ENCODE data around the gene ERI2.
"Not testable (repeated sequence)": the region's sequence is repeated elsewhere in the genome, so short reads cannot be mapped to it uniquely, and the experiment has no call there.

Gene ERI2

GRCh38 chr16:20818929-20819585 lies 12.8 kb upstream of the ERI2 start:
- DNase-seq = no peak

DNA sequence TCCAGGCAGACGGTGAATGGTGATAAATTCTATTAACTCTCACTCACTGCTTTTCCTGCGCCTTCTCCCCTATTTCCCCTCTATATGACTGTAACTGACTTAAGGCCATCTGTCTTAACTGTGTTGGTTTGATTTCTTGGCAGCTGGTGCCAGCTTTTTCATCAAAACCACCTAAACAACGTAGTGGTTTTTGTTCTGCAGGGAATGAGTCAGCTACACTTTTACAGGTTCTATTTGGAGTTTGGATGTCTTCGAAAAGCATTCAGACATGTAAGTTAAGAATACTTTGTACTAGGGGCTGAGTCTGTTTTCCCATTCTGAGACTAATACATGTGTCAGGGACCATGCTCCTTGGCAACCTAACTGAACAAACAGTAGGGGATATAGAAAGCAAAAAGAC lies 8.5 kb upstream of the ERI2 start:
- DNase-seq = no peak

DNA sequence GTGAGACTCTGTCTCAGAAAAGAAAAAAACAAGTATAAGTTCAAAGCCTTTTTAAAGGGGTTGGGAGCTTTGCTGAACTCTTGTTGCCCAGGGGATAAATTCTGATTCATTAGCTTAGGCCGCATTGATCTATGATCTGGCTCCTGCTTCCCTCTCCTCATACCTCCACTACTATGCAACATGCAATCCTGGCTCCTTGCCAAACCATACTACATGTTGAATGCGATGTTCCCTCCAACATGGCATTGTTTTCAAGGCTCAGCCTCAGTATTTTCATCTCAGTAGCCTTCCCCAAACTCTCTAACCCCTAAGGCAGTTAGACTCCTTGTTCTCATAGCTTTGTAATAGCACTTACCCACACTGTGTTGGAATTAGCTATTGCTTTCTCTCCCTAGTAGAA lies 6.2 kb upstream of the ERI2 start:
- no peak for DNase-seq

- no peak for DNase-seq
Measured at GRCh38 chr16:20811889-20812439, 5.7 kb upstream of the ERI2 start.

DNA sequence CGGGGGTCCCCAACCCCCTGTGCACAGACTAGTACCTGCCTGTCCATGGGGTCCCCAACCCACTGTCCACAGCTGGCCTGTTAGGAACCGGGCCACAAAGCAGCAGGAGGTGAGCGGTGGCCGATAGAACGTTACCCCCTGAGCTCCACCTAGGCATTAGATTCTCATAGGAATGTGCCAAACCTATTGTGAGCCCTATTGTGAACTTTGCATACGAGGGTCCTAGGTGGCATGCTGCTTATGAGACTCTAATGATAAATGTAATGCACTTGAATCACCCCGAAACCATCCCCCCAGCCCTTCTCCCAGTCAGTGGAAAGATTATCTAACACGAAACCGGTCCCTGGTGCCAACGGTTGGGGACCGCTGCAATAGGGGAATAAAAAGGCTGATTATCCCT lies 1.6 kb upstream of the ERI2 start:
- DNase-seq = no peak

GRCh38 chr16:20805684-20806167 lies 546 bp downstream of the ERI2 start:
- not testable (repeated sequence) for DNase-seq

DNA sequence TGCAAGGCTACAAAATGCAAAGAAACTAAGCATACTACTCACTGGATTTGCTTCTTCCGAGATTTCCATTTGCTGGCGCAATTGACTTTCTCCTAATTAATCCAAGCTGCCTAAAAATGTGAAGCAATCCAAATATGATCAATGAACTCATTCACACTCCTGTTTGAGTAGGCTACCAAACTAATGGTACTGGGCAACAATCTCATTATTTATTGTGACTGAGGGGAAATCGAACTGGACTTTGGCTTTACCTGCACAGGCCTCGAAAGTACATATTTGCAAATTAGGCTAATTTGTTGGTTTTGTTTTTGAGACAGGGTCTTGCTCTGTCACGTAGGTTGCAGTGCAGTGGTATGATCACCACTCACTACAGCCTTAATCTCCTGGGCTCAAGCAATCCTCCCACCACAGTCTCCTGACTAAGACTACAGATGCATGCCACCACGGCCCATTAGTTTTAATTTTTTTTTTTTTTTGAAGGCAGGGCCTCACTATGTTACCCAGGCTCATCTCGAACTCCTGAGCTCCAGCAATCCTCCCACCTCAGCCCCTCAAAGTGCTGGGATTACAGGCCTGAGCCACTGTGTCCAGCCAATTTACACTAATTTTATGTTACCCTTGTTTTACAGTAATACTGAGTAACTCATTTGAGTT lies 2.6 kb downstream of the ERI2 start:
- no peak for DNase-seq

- no peak for DNase-seq
Measured at GRCh38 chr16:20803192-20803560, 3.1 kb downstream of the ERI2 start.

DNA sequence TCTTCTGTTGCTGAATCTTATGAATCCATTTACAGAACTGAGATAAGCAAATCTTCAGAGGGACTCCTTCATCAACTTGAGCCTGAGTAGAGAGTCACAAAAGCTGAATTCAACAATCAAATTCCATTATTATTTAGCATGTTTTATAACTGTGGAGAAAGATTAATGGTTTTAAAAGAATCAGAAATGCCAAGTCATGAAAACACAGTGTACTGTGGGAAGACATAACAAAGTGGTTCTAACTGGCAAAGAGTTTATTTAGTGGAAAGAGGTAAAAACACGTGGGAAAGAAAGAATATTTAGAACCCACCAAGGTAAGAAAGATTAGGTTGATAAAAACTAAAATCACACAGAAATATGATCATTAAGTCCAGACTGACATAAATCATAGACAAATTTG lies 5.0 kb downstream of the ERI2 start:
- DNase-seq = no peak

GRCh38 chr16:20799599-20799998 lies 6.7 kb downstream of the ERI2 start:
- DNase-seq = peak; percentile 17

DNA sequence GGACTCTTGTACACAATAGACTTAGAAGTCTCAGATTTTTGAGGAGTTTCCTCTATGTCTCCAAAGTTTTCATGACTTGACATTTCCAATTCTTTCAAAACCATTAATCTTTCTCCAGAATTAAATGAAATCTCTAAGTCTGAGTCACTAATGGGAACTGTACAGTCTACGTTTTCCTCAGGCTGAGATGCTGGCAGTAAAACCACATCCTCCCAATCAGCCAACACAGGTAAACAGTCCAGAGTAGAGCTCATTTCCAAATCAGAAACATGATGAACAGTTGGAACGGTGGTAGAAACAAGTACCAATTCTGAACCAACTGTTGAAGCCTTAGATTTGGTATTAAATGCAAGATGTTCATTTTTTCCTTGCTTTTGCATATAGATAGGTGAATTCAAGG lies 7.9 kb downstream of the ERI2 start:
- DNase-seq = no peak

- no peak for DNase-seq
Measured at GRCh38 chr16:20791923-20792612, 14.2 kb downstream of the ERI2 start.

- no peak for DNase-seq
Measured at GRCh38 chr16:20789130-20789529, 17.1 kb downstream of the ERI2 start.

GRCh38 chr16:20784204-20784603 lies 22.1 kb downstream of the ERI2 start:
- DNase-seq = no peak

- no peak for DNase-seq
Measured at GRCh38 chr16:20782470-20782869, 23.8 kb downstream of the ERI2 start.

DNA sequence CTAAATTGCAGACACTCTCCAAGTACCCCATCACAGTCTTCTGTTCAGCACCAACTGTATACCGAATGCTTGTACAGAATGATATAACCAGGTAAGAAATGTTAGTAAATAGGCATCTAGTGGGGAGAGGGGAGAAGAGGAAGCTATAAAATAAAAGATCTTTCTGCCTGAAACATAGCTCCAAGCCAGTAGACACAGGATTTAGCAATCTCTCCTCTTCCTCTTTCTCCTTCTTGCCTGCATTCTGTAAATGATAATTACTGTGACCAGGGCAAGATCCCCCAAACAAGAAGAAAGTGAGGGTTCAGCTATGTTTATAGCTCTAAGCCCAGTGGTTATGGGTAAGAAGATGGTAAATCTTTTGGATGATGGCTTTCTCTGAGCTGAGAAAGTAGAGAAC lies 24.6 kb downstream of the ERI2 start:
- no peak for DNase-seq

GRCh38 chr16:20774703-20775362 lies 31.4 kb downstream of the ERI2 start:
- DNase-seq = peak; percentile 38

DNA sequence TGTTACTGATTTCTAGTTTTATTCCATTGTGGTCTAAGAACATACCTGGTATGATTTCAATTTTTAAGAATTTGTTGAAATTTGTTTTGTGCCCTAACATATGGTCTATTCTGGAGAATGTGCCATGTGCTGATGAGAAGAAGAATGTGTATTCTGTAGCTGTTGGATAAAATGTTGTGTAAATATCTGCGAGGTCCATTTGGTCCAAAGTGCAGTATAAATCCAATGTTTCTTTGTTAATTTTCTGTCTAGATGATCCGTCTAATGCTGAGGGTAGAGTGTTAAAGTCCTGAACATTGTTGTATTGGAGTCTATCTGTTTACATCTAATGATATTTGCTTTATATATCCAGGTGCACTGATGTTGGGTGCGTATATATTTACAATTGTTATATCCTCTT lies 32.6 kb downstream of the ERI2 start:
- DNase-seq = no peak

GRCh38 chr16:20768818-20769217 lies 37.5 kb downstream of the ERI2 start:
- DNase-seq = no peak

DNA sequence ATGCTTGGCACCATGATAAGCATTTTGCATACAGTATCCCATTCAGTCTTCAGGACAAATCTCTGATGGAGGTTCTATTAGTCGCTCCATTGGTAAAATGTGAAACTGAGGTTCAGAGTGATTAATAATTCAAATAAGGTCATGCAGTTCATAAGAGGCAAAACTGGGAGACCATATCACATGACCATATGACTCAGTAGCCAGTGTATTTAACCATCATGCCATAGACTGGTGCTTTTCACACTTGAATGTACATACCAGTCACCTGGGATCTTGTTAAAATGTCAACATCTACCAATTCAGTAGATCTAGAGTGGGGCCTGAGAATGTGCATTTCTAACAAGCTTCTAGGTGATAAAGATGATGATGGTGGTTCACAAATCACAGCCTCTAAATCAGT lies 38.2 kb downstream of the ERI2 start:
- no peak for DNase-seq

DNA sequence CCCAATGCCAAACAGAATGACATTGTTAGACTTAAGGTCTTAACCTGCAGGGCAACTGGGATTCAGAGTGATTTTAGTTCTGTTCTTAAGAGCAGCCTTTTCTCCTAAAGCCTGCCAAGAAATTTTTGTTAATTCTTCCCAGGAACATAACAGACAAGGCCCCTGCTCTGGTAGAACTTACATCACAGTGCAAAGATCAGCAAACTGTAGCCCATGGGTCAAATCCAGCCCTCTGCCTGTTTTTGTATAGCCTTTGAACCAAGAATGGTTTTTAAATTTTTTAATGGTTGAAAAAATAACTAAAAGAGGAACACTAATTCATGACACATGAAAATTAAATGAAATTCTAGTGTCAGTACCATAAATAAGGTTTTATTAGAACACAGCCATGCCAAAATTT lies 38.7 kb downstream of the ERI2 start:
- no peak for DNase-seq

- DNase-seq = no peak
Measured at GRCh38 chr16:20766294-20766693, 40.0 kb downstream of the ERI2 start.

- no peak for DNase-seq
Measured at GRCh38 chr16:20765732-20766131, 40.5 kb downstream of the ERI2 start.
